Panc1 (cell line): ENCODE results near the gene ALK. TPM values are rescaled to one million over a fixed set of nuclear protein-coding genes. Genes with fewer than 3 reads are reported as not detected.

Source experiments
- ATAC-seq: fragments of 200-7000 bp; cut with Tn5 transposase; 2 replicates; pipeline ENCODE4 v1.9.1; 2020; ENCODE audit warnings: mild to moderate bottlenecking, moderate library complexity
- BruUV-seq: library from RNA; stranded (reverse); fragments of 400-500 nt; replicated peaks from 2 replicates; lab custom pipeline; 2021; lab: Mats Ljungman, UMichigan
- CTCF ChIA-PET: fragments of 300-600 bp; sonication (Branson Sonifier 250); formaldehyde crosslinking; loops from one replicate; lab custom pipeline; 2022; ENCODE audit warnings: antibody characterized with exemption; lab: Charles Lee
- POLR2A ChIA-PET: fragments of 300-600 bp; sonication (Branson Sonifier 250); formaldehyde crosslinking; loops from one replicate; lab custom pipeline; 2022; ENCODE audit warnings: antibody characterized with exemption; lab: Charles Lee
- DNase-seq: peaks from one replicate; pipeline ENCODE4 v3.0.0-alpha.2; 2010; ENCODE audit warnings: low read depth, low spot score
- H3K27ac ChIP-seq: 2 replicates; pipeline ENCODE4 v1.5.1; 2011; ENCODE audit warnings: mild to moderate bottlenecking, low read length, inconsistent platforms
- H3K27me3 ChIP-seq: fragments of 200-500 bp; sonication (Bioruptor generic); 2 replicates; pipeline ENCODE4 v1.6.0; 2014; ENCODE audit warnings: low read length, inconsistent platforms; ENCODE audit not compliant: control insufficient read depth, insufficient read depth
- H3K36me3 ChIP-seq: fragments of 200-500 bp; sonication (Bioruptor generic); 2 replicates; pipeline ENCODE4 v1.5.1; 2014; ENCODE audit warnings: inconsistent platforms, mild to moderate bottlenecking, low read length, moderate library complexity; ENCODE audit not compliant: control insufficient read depth, insufficient read depth
- H3K4me1 ChIP-seq: 2 replicates; pipeline ENCODE4 v1.5.1; 2011; ENCODE audit warnings: inconsistent platforms, mild to moderate bottlenecking, low read length, moderate library complexity; ENCODE audit not compliant: control insufficient read depth, insufficient read depth
- H3K4me3 ChIP-seq, 2 experiments: 2 replicates each; pipeline ENCODE4 v1.5.1; 2011 to 2012; ENCODE audit warnings: low read depth in 2 of 2, low read length in 2 of 2, mild to moderate bottlenecking in 2 of 2, inconsistent platforms in 1 of 2, moderate library complexity in 1 of 2
- H3K9me3 ChIP-seq: fragments of 200-500 bp; sonication (Bioruptor generic); 2 replicates; pipeline ENCODE4 v1.5.1; 2014; ENCODE audit warnings: low read depth, mild to moderate bottlenecking, inconsistent platforms, low read length, moderate library complexity; ENCODE audit not compliant: control insufficient read depth, insufficient read depth
- POLR2AphosphoS5 ChIP-seq: IDR thresholded peaks from 2 replicates; pipeline ENCODE4 v1.6.1; 2012; ENCODE audit warnings: mild to moderate bottlenecking, low read depth, low read length, moderate library complexity
- SIN3A ChIP-seq: IDR thresholded peaks from 2 replicates; pipeline ENCODE4 v1.6.1; 2012; ENCODE audit warnings: low read depth, mild to moderate bottlenecking, low read length, moderate library complexity, borderline replicate concordance; ENCODE audit not compliant: insufficient read depth
- TCF7L2 ChIP-seq: IDR thresholded peaks from 2 replicates; pipeline ENCODE4 v1.6.1; 2011; ENCODE audit warnings: mild to moderate bottlenecking, low read depth, low read length, inconsistent platforms
- in situ Hi-C: cut with HindIII; loops from 2 replicates; pipeline ENCODE4 v1.10.0; 2016; ENCODE audit warnings: low sequenced_read_pairs, low pct_unique_long_range_greater_than_20kb
- intact Hi-C: fragments of 100-400 bp; cut with micrococcal nuclease; formaldehyde crosslinking; loops from one replicate; pipeline ENCODE4 v1.10.0; 2022; ENCODE audit not compliant: unreplicated experiment
- total RNA-seq: library from RNA; stranded (reverse); gene quantifications from one replicate; pipeline ENCODE4 v1.2.1, GENCODE V29; 2021; ENCODE audit not compliant: unreplicated experiment
- TF ChIP-seq, protein P1 (sequence below): fragments of 450-650 bp; IDR thresholded peaks from 2 replicates; pipeline ENCODE4 v1.5.1; 2017; ENCODE audit warnings: mild to moderate bottlenecking
- TF ChIP-seq, protein P2 (sequence below), 2 experiments: IDR thresholded peaks; 2 replicates each; pipeline ENCODE4 v1.6.1; 2011 to 2012; ENCODE audit warnings: low read depth in 2 of 2, control low read depth in 1 of 2, low read length in 1 of 2, mild to moderate bottlenecking in 1 of 2, moderate library complexity in 1 of 2; ENCODE audit not compliant: insufficient read depth in 1 of 2

ALK gene
- total RNA-seq, 1 experiment from 2014 or later: not detected

DNA sequence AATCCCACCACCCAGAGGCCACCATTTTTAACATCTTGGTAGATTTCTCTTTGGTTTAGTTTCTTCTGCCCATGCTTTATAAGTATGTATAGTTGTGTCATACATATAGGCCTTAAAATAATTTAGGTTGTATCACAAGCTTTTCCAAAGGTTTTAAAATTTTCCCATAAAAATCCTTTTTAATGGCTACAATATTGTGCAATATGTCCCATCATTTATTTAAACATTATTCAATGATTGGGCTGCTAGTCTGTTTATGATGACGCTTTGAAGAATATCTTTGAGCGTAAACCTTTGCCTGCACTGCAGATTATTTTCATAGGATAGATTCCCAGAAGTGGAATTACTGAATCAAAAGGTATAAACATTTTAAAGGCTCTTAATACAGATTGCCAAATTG lies 588.8 kb downstream of the ALK start:
- Histone ChIP-seq H3K27ac (no peak overlapping the region), H3K9me3 (no peaks in the 10 kb centered on the region), H3K27me3 (no peaks in the 10 kb centered on the region), H3K4me3 (no peak overlapping the region), H3K36me3 (no peaks in the 10 kb centered on the region), H3K4me1 (no peaks in the 10 kb centered on the region)
- DNase-seq: no peak
- intact Hi-C loops: no loop called here
- BruUV-seq: no TSS peak
- CTCF ChIA-PET: no interaction called here
- POLR2A ChIA-PET: no interaction called here
- ATAC-seq: no peak
- in situ Hi-C loops: no loop called here
- no peak for TF ChIP-seq TCF7L2
- TF ChIP-seq SIN3A: no peak
- TF ChIP-seq POLR2AphosphoS5: no peak
- TF ChIP-seq, protein P1, sequence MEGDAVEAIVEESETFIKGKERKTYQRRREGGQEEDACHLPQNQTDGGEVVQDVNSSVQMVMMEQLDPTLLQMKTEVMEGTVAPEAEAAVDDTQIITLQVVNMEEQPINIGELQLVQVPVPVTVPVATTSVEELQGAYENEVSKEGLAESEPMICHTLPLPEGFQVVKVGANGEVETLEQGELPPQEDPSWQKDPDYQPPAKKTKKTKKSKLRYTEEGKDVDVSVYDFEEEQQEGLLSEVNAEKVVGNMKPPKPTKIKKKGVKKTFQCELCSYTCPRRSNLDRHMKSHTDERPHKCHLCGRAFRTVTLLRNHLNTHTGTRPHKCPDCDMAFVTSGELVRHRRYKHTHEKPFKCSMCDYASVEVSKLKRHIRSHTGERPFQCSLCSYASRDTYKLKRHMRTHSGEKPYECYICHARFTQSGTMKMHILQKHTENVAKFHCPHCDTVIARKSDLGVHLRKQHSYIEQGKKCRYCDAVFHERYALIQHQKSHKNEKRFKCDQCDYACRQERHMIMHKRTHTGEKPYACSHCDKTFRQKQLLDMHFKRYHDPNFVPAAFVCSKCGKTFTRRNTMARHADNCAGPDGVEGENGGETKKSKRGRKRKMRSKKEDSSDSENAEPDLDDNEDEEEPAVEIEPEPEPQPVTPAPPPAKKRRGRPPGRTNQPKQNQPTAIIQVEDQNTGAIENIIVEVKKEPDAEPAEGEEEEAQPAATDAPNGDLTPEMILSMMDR: no peak
- TF ChIP-seq, protein P2, sequence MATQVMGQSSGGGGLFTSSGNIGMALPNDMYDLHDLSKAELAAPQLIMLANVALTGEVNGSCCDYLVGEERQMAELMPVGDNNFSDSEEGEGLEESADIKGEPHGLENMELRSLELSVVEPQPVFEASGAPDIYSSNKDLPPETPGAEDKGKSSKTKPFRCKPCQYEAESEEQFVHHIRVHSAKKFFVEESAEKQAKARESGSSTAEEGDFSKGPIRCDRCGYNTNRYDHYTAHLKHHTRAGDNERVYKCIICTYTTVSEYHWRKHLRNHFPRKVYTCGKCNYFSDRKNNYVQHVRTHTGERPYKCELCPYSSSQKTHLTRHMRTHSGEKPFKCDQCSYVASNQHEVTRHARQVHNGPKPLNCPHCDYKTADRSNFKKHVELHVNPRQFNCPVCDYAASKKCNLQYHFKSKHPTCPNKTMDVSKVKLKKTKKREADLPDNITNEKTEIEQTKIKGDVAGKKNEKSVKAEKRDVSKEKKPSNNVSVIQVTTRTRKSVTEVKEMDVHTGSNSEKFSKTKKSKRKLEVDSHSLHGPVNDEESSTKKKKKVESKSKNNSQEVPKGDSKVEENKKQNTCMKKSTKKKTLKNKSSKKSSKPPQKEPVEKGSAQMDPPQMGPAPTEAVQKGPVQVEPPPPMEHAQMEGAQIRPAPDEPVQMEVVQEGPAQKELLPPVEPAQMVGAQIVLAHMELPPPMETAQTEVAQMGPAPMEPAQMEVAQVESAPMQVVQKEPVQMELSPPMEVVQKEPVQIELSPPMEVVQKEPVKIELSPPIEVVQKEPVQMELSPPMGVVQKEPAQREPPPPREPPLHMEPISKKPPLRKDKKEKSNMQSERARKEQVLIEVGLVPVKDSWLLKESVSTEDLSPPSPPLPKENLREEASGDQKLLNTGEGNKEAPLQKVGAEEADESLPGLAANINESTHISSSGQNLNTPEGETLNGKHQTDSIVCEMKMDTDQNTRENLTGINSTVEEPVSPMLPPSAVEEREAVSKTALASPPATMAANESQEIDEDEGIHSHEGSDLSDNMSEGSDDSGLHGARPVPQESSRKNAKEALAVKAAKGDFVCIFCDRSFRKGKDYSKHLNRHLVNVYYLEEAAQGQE (IDR thresholded peaks at IDR 0.05; ENCODE audit: insufficient read depth in 1 of 2, low read depth in 2 of 2, low read length in 1 of 2): no peak

DNA sequence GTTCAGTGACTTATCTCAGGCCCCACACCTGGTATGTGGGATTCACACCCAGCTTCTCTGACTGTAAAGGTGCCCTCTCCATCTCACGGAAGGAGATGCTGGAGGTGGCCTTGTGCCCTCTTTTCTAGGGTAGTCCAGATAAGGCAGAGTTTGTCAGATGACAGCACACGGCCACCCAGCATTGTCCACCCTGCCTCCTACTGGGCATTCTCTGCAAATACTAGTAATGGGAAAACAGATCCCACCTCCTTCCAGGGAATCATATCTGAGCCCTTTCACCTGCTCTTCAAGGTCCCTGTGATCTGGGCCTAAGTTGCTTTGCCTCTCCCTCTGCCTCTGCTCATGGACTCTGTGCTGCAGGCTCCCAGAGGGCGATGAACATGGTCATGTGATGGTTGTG lies 591.5 kb downstream of the ALK start:
- no peak for ATAC-seq
- no peak overlapping the region for H3K4me3 ChIP-seq
- no peaks in the 10 kb centered on the region for H3K4me1 ChIP-seq
- no peak overlapping the region for H3K27ac ChIP-seq
- BruUV-seq: no TSS peak
- intact Hi-C loops: no loop called here
- no peaks in the 10 kb centered on the region for H3K36me3 ChIP-seq
- ChIA-PET POLR2A (no interaction called here), CTCF (no interaction called here)
- in situ Hi-C loops: no loop called here
- TF ChIP-seq, protein P2 (IDR thresholded peaks at IDR 0.05; ENCODE audit: insufficient read depth in 1 of 2, low read depth in 2 of 2, low read length in 1 of 2): no peak
- TF ChIP-seq, protein P1: peak; percentile 32; the same call in 1 of the 2 replicates
- no peak for DNase-seq
- no peaks in the 10 kb centered on the region for H3K9me3 ChIP-seq
- peaks cover 4% of the 10 kb centered on the region; the same call in 1 of the 2 replicates for H3K27me3 ChIP-seq
